Liver (tissue), 3 donors: ENCODE results near the gene ARL3.

Experiments
- EGR1 ChIP-seq, 2 donors: IDR thresholded peaks; 2 replicates each; pipeline ENCODE4 v1.6.1; 2016 to 2018; ENCODE audit warnings: antibody characterized with exemption in 2 of 2, low read depth in 2 of 2
- FOXA1 ChIP-seq: IDR thresholded peaks from 2 replicates; pipeline ENCODE4 v1.6.1; 2016; ENCODE audit warnings: antibody characterized with exemption
- GABPA ChIP-seq, 2 donors: IDR thresholded peaks in 1 of 2; conservative IDR thresholded peaks in 1 of 2; 2 replicates each; pipeline ENCODE4 v1.6.1; 2016; ENCODE audit warnings: antibody characterized with exemption in 2 of 2, mild to moderate bottlenecking in 1 of 2, moderate library complexity in 1 of 2
- HNF4A ChIP-seq, 2 donors: conservative IDR thresholded peaks; 2 replicates each; pipeline ENCODE4 v1.6.1; 2016; ENCODE audit warnings: antibody characterized with exemption in 2 of 2, mild to moderate bottlenecking in 2 of 2
- JUND ChIP-seq, 2 donors: IDR thresholded peaks; 2 replicates each; pipeline ENCODE4 v1.6.1; 2016; ENCODE audit warnings: antibody characterized with exemption in 2 of 2
- RAD21 ChIP-seq, 2 donors: IDR thresholded peaks; 2 replicates each; pipeline ENCODE4 v1.6.1; 2016; ENCODE audit warnings: antibody characterized with exemption in 2 of 2, mild to moderate bottlenecking in 2 of 2
- REST ChIP-seq: IDR thresholded peaks from 2 replicates; pipeline ENCODE4 v1.6.1; 2016; ENCODE audit warnings: antibody characterized with exemption, mild to moderate bottlenecking
- SP1 ChIP-seq: IDR thresholded peaks from 2 replicates; pipeline ENCODE4 v1.6.1; 2018; ENCODE audit warnings: antibody characterized with exemption, mild to moderate bottlenecking
- TAF1 ChIP-seq: conservative IDR thresholded peaks from 2 replicates; pipeline ENCODE4 v1.6.1; 2016; ENCODE audit warnings: antibody characterized with exemption, mild to moderate bottlenecking
- YY1 ChIP-seq: IDR thresholded peaks from 2 replicates; pipeline ENCODE4 v1.6.1; 2016; ENCODE audit warnings: antibody characterized with exemption, mild to moderate bottlenecking
- ZBTB33 ChIP-seq: IDR thresholded peaks from 2 replicates; pipeline ENCODE4 v1.6.1; 2016; ENCODE audit warnings: antibody characterized with exemption
- TF ChIP-seq, protein P1 (sequence below): IDR thresholded peaks from 2 replicates; pipeline ENCODE4 v1.6.1; 2016; ENCODE audit warnings: antibody characterized with exemption
- TF ChIP-seq, protein P2 (sequence below): fragments of 150-350 bp; IDR thresholded peaks from 2 replicates; pipeline ENCODE4 v1.5.1; 2017; ENCODE audit warnings: improper control_type of control experiment, low read depth, low read length; ENCODE audit not compliant: missing input control
- TF ChIP-seq, protein P3 (sequence below): IDR thresholded peaks from 2 replicates; pipeline ENCODE4 v1.6.1; 2016; ENCODE audit warnings: antibody characterized with exemption
- donor health status: healthy.
- donor health status: healthy.

- TF ChIP-seq, protein P1, sequence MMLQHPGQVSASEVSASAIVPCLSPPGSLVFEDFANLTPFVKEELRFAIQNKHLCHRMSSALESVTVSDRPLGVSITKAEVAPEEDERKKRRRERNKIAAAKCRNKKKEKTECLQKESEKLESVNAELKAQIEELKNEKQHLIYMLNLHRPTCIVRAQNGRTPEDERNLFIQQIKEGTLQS = no peak
- TF ChIP-seq, protein P2, sequence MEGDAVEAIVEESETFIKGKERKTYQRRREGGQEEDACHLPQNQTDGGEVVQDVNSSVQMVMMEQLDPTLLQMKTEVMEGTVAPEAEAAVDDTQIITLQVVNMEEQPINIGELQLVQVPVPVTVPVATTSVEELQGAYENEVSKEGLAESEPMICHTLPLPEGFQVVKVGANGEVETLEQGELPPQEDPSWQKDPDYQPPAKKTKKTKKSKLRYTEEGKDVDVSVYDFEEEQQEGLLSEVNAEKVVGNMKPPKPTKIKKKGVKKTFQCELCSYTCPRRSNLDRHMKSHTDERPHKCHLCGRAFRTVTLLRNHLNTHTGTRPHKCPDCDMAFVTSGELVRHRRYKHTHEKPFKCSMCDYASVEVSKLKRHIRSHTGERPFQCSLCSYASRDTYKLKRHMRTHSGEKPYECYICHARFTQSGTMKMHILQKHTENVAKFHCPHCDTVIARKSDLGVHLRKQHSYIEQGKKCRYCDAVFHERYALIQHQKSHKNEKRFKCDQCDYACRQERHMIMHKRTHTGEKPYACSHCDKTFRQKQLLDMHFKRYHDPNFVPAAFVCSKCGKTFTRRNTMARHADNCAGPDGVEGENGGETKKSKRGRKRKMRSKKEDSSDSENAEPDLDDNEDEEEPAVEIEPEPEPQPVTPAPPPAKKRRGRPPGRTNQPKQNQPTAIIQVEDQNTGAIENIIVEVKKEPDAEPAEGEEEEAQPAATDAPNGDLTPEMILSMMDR = no peak
- TF ChIP-seq REST = no peak
- no peak for TF ChIP-seq HNF4A (conservative IDR thresholded peaks at IDR 0.05)
- TF ChIP-seq YY1 = no peak
- no peak for TF ChIP-seq TAF1
- no peak for TF ChIP-seq FOXA1
- TF ChIP-seq GABPA (IDR thresholded peaks at IDR 0.05 in 1 of 2, conservative IDR thresholded peaks at IDR 0.05 in 1 of 2) = no peak
- TF ChIP-seq RAD21 (IDR thresholded peaks at IDR 0.05) = no peak
- no peak for TF ChIP-seq ZBTB33
- TF ChIP-seq, protein P3, sequence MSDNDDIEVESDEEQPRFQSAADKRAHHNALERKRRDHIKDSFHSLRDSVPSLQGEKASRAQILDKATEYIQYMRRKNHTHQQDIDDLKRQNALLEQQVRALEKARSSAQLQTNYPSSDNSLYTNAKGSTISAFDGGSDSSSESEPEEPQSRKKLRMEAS = no peak
- no peak for TF ChIP-seq EGR1 (IDR thresholded peaks at IDR 0.05; ENCODE audit: low read depth in 2 of 2)
- TF ChIP-seq JUND (IDR thresholded peaks at IDR 0.05) = no peak
- no peak for TF ChIP-seq SP1
These were observed 39.1 kb downstream of the ARL3 start for GRCh38 chr10:102675011-102675665.
